Measurements from ENCODE around the gene CCL22.

CCL22 gene

GRCh38 chr16:57366544-57367040, 8.0 kb downstream of the CCL22 start:
- no peak overlapping the region for H3K4me3 ChIP-seq (ENCODE audit: low read depth, low read length)
- CTCF ChIA-PET = no interaction called here
- H3K36me3 ChIP-seq (ENCODE audit: control insufficient read depth in 2 of 2, insufficient read depth in 1 of 2, low read length in 2 of 2) = no peaks in the 10 kb centered on the region
- H3K4me1 ChIP-seq (ENCODE audit: control insufficient read depth, insufficient read depth, low read length) = no peaks in the 10 kb centered on the region
- H3K27ac ChIP-seq (ENCODE audit: extremely low read depth, low read depth, low read length) = no peak overlapping the region
- TF ChIP-seq ZNF433 (tag by site-specific recombination; IDR thresholded peaks at IDR 0.05; ENCODE audit: low read depth) (no peak), ZNF549 (tag by site-specific recombination; IDR thresholded peaks at IDR 0.05) (no peak), ZNF571 (tag by site-specific recombination; IDR thresholded peaks at IDR 0.05) (no peak), ZNF302 (tag by site-specific recombination; IDR thresholded peaks at IDR 0.05; ENCODE audit: low read depth) (no peak), ZNF140 (tag by site-specific recombination; IDR thresholded peaks at IDR 0.05) (no peak)
- POLR2A ChIA-PET = no interaction called here
- H3K9me3 ChIP-seq (ENCODE audit: control insufficient read depth, insufficient read depth, low read depth, low read length) = no peaks in the 10 kb centered on the region

- CTCF ChIA-PET = no interaction called here
- Histone ChIP-seq H3K27ac (ENCODE audit: extremely low read depth, low read depth, low read length) (no peak overlapping the region), H3K4me3 (ENCODE audit: low read depth, low read length) (no peak overlapping the region)
Measured at GRCh38 chr16:57367116-57367752, 8.7 kb downstream of the CCL22 start.

More at GRCh38 chr16:57367116-57367752, 8.7 kb downstream of the CCL22 start:
- TF ChIP-seq ZNF266 (tag by site-specific recombination; IDR thresholded peaks at IDR 0.05; ENCODE audit: low read depth) = no peak
- TF ChIP-seq ZNF146 (tag by site-specific recombination; IDR thresholded peaks at IDR 0.05) = no peak
- TF ChIP-seq PRDM10 (tag by site-specific recombination; IDR thresholded peaks at IDR 0.05) = no peak
- no peak for TF ChIP-seq ZNF658 (tag by site-specific recombination; IDR thresholded peaks at IDR 0.05)
- no peak for TF ChIP-seq ZNF704 (tag by site-specific recombination; IDR thresholded peaks at IDR 0.05)
- TF ChIP-seq GLIS1 (tag by site-specific recombination; IDR thresholded peaks at IDR 0.05) = no peak
- TF ChIP-seq ZNF488 (tag by site-specific recombination; IDR thresholded peaks at IDR 0.05) = no peak
- Histone ChIP-seq H3K36me3 (ENCODE audit: control insufficient read depth in 2 of 2, insufficient read depth in 1 of 2, low read length in 2 of 2) (no peaks in the 10 kb centered on the region), H3K4me1 (ENCODE audit: control insufficient read depth, insufficient read depth, low read length) (peaks cover 3% of the 10 kb centered on the region; the same call in 1 of the 2 replicates), H3K9me3 (ENCODE audit: control insufficient read depth, insufficient read depth, low read depth, low read length) (no peaks in the 10 kb centered on the region)
- POLR2A ChIA-PET = no interaction called here

All from HEK293 (cell line).